HUES64 (cell line): ENCODE data around the gene ZNF750.

Experiments
- H3K27ac ChIP-seq: 2 replicates; pipeline ENCODE4 v1.7.0; 2013; ENCODE audit warnings: low read depth, low read length, inconsistent platforms
- H3K27me3 ChIP-seq: 2 replicates; pipeline ENCODE4 v1.6.1; 2013; ENCODE audit warnings: mild to moderate bottlenecking, low read length; ENCODE audit not compliant: insufficient read depth
- H3K36me3 ChIP-seq: 2 replicates; pipeline ENCODE4 v1.6.1; 2013; ENCODE audit warnings: mild to moderate bottlenecking, low read length; ENCODE audit not compliant: insufficient read depth
- H3K4me1 ChIP-seq: 2 replicates; pipeline ENCODE4 v1.6.1; 2013; ENCODE audit warnings: mild to moderate bottlenecking, low read length, moderate library complexity; ENCODE audit not compliant: insufficient read depth
- H3K4me3 ChIP-seq: 2 replicates; pipeline ENCODE4 v1.5.1; 2013; ENCODE audit warnings: mild to moderate bottlenecking, low read length, moderate library complexity
- H3K9ac ChIP-seq: 2 replicates; pipeline ENCODE4 v1.6.1; 2013; ENCODE audit warnings: mild to moderate bottlenecking, low read depth, low read length
- H3K9me3 ChIP-seq: 2 replicates; pipeline ENCODE4 v1.6.1; 2013; ENCODE audit warnings: low read depth, low read length; ENCODE audit not compliant: insufficient read depth
- WGBS: fragments of 150-250, 120-280 bp; methylation state at CpG from one replicate; pipeline ENCODE4 v1.1.7; 2013; ENCODE audit warnings: missing lambda C conversion rate; 5-methylcytosine and 5-hydroxymethylcytosine counted together

The ZNF750 gene

GRCh38 chr17:82856361-82856760 is 16.5 kb upstream of the ZNF750 start:
- H3K4me3 ChIP-seq: no peak overlapping the region
- no peak overlapping the region for H3K9ac ChIP-seq
- no peaks in the 10 kb centered on the region for H3K27me3 ChIP-seq
- WGBS: 85% methylated on average over 10 of the region's 15 CpGs
- peaks cover 15% of the 10 kb centered on the region for H3K36me3 ChIP-seq
- H3K9me3 ChIP-seq: no peaks in the 10 kb centered on the region
- no peak overlapping the region for H3K27ac ChIP-seq
- peaks cover 8% of the 10 kb centered on the region; the same call in 1 of the 2 replicates for H3K4me1 ChIP-seq

GRCh38 chr17:82854226-82854625 is 14.4 kb upstream of the ZNF750 start:
- 95% methylated on average over 11 of the region's 11 CpGs for whole genome bisulfite sequencing
- Histone ChIP-seq H3K4me1 (peaks cover 2% of the 10 kb centered on the region; the same call in 1 of the 2 replicates), H3K36me3 (peaks cover 24% of the 10 kb centered on the region), H3K27ac (no peak overlapping the region), H3K27me3 (no peaks in the 10 kb centered on the region), H3K4me3 (no peak overlapping the region), H3K9ac (no peak overlapping the region), H3K9me3 (no peaks in the 10 kb centered on the region)

GRCh38 chr17:82851381-82851780 is 11.6 kb upstream of the ZNF750 start:
- peaks cover 25% of the 10 kb centered on the region for H3K36me3 ChIP-seq

GRCh38 chr17:82849076-82849945 is 9.5 kb upstream of the ZNF750 start:
- Histone ChIP-seq H3K27me3 (no peaks in the 10 kb centered on the region), H3K9ac (no peak overlapping the region), H3K4me3 (no peak overlapping the region), H3K27ac (no peak overlapping the region), H3K9me3 (no peaks in the 10 kb centered on the region), H3K4me1 (no peaks in the 10 kb centered on the region), H3K36me3 (peaks cover 19% of the 10 kb centered on the region)
- WGBS: 93% methylated on average over 33 of the region's 33 CpGs

More at GRCh38 chr17:82851381-82851780, 11.6 kb upstream of the ZNF750 start:
- H3K4me3 ChIP-seq: no peak overlapping the region
- no peak overlapping the region for H3K9ac ChIP-seq
- no peaks in the 10 kb centered on the region for H3K27me3 ChIP-seq
- H3K9me3 ChIP-seq: no peaks in the 10 kb centered on the region
- 95% methylated on average over 11 of the region's 12 CpGs for WGBS
- no peak overlapping the region for H3K27ac ChIP-seq
- no peaks in the 10 kb centered on the region for H3K4me1 ChIP-seq

GRCh38 chr17:82848022-82848592 is 8.3 kb upstream of the ZNF750 start:
- Histone ChIP-seq H3K4me3 (no peak overlapping the region), H3K9me3 (no peaks in the 10 kb centered on the region), H3K36me3 (peaks cover 15% of the 10 kb centered on the region), H3K27me3 (no peaks in the 10 kb centered on the region), H3K4me1 (no peaks in the 10 kb centered on the region), H3K27ac (no peak overlapping the region), H3K9ac (no peak overlapping the region)
- 93% methylated on average over 20 of the region's 23 CpGs for WGBS

GRCh38 chr17:82846061-82846691 is 6.4 kb upstream of the ZNF750 start:
- no peak overlapping the region for H3K4me3 ChIP-seq
- H3K9ac ChIP-seq: no peak overlapping the region
- H3K27ac ChIP-seq: no peak overlapping the region
- no peaks in the 10 kb centered on the region for H3K27me3 ChIP-seq
- peaks cover 15% of the 10 kb centered on the region for H3K36me3 ChIP-seq
- no peaks in the 10 kb centered on the region for H3K9me3 ChIP-seq
- H3K4me1 ChIP-seq: no peaks in the 10 kb centered on the region
- WGBS: 89% methylated on average over 25 of the region's 25 CpGs

- H3K9me3 ChIP-seq: no peaks in the 10 kb centered on the region
- H3K9ac ChIP-seq: no peak overlapping the region
- H3K27me3 ChIP-seq: no peaks in the 10 kb centered on the region
- peaks cover 11% of the 10 kb centered on the region for H3K36me3 ChIP-seq
- H3K4me1 ChIP-seq: peaks cover under 1% of the 10 kb centered on the region; the same call in 1 of the 2 replicates
- no peak overlapping the region for H3K27ac ChIP-seq
- WGBS: 91% methylated on average over 24 of the region's 24 CpGs
- H3K4me3 ChIP-seq: no peak overlapping the region
Observed at GRCh38 chr17:82845163-82845807, 5.5 kb upstream of the ZNF750 start.

- H3K27me3 ChIP-seq: no peaks in the 10 kb centered on the region
- H3K36me3 ChIP-seq: peaks cover 11% of the 10 kb centered on the region
- no peak overlapping the region for H3K9ac ChIP-seq
- peaks cover 6% of the 10 kb centered on the region for H3K4me1 ChIP-seq
- WGBS: 96% methylated on average over 11 of the region's 11 CpGs
- H3K4me3 ChIP-seq: no peak overlapping the region
- no peaks in the 10 kb centered on the region for H3K9me3 ChIP-seq
- no peak overlapping the region for H3K27ac ChIP-seq
Observed at GRCh38 chr17:82844796-82845162, 5.0 kb upstream of the ZNF750 start.

GRCh38 chr17:82843904-82844680 is 4.3 kb upstream of the ZNF750 start:
- H3K27ac ChIP-seq: no peak overlapping the region
- no peak overlapping the region for H3K9ac ChIP-seq
- no peak overlapping the region for H3K4me3 ChIP-seq
- H3K4me1 ChIP-seq: peaks cover 10% of the 10 kb centered on the region
- no peaks in the 10 kb centered on the region for H3K27me3 ChIP-seq
- 84% methylated on average over 7 of the region's 7 CpGs for WGBS
- H3K9me3 ChIP-seq: no peaks in the 10 kb centered on the region
- H3K36me3 ChIP-seq: peaks cover 6% of the 10 kb centered on the region; the same call in 1 of the 2 replicates

- Histone ChIP-seq H3K4me3 (no peak overlapping the region), H3K36me3 (peaks cover 22% of the 10 kb centered on the region; the same call in 1 of the 2 replicates), H3K27ac (no peak overlapping the region), H3K9me3 (no peaks in the 10 kb centered on the region), H3K9ac (no peak overlapping the region), H3K27me3 (no peaks in the 10 kb centered on the region), H3K4me1 (peaks cover 10% of the 10 kb centered on the region)
- WGBS: 94% methylated on average over 16 of the region's 16 CpGs
Observed at GRCh38 chr17:82841921-82842596, 2.2 kb upstream of the ZNF750 start.
